Measurements from ENCODE around the gene COMMD2. TPM values are rescaled to one million over a fixed set of nuclear protein-coding genes. Genes with fewer than 3 reads are reported as not detected.

Gene COMMD2
- total RNA-seq, 2 experiments from 2014 or later: 31.0 to 31.8 TPM

DNA sequence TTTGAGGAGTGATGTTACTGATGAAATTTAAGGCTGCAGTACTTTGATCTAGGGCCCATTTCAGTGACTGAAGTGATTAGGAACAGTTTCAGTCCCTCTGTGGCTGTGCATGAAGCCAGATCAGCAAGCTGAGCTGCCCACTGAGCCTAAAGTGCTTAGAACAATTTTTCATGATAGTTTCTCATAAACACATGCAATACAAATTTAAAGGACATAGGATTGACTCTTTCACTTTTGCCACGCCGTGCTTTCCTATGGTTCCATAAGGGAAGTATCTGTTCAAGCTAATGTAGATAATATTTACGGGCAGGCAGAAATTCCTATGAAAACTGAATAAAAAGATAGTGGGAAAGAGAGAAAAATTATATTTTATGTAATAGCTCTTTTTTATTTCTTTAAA is 29.5 kb upstream of the COMMD2 start:
- Mint-ChIP-seq H3K27me3 (peaks cover 7% of the 10 kb centered on the region), H3K9me3 (no peaks in the 10 kb centered on the region), H3K27ac (no peak overlapping the region), H3K36me3 (ENCODE audit: low read depth) (no peaks in the 10 kb centered on the region), H3K4me1 (ENCODE audit: low read depth) (no peaks in the 10 kb centered on the region), H3K4me3 (no peak overlapping the region)
- ChIA-PET CTCF (interaction anchor here (1.1 to 3.3 kb wide), 2 partner anchors 11 to 27 kb away, joined by 12 to 19 read pairs; no protein-coding TSS in a partner anchor), POLR2A (no interaction called here)
- intact Hi-C loops (cut with micrococcal nuclease): no loop called here
- TF ChIP-seq, protein P1, sequence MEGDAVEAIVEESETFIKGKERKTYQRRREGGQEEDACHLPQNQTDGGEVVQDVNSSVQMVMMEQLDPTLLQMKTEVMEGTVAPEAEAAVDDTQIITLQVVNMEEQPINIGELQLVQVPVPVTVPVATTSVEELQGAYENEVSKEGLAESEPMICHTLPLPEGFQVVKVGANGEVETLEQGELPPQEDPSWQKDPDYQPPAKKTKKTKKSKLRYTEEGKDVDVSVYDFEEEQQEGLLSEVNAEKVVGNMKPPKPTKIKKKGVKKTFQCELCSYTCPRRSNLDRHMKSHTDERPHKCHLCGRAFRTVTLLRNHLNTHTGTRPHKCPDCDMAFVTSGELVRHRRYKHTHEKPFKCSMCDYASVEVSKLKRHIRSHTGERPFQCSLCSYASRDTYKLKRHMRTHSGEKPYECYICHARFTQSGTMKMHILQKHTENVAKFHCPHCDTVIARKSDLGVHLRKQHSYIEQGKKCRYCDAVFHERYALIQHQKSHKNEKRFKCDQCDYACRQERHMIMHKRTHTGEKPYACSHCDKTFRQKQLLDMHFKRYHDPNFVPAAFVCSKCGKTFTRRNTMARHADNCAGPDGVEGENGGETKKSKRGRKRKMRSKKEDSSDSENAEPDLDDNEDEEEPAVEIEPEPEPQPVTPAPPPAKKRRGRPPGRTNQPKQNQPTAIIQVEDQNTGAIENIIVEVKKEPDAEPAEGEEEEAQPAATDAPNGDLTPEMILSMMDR (IDR thresholded peaks at IDR 0.05): no peak
- no peak for ATAC-seq
- DNase-seq: no peak

DNA sequence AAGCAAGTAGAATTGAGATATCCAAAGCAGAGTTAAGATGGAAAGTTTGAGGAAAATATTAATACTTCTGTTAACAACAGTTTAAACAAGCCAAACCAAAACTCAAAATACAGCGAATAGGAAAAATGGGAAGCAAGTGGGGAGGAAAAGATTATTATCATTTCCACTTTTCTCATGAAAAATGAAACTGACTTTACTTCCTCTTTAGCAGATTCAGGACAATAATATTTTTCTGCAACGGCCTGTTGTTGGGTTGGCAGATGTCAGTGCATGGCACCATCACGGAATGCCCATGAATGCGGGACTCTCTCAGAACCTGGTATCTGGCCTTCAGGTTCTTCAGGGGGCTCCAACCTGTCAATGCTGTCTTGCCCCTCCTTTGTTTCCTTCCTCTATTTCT is 28.9 kb upstream of the COMMD2 start:
- H3K36me3 Mint-ChIP-seq (ENCODE audit: low read depth): no peaks in the 10 kb centered on the region
- DNase-seq: no peak
- TF ChIP-seq, protein P1 (IDR thresholded peaks at IDR 0.05): no peak
- peaks cover 5% of the 10 kb centered on the region for H3K27me3 Mint-ChIP-seq
- CTCF ChIA-PET: interaction anchor here (3.3 kb wide), 1 partner anchor 10 kb away, joined by 19 read pairs; no protein-coding TSS in a partner anchor
- H3K4me3 Mint-ChIP-seq: no peak overlapping the region
- intact Hi-C loops (cut with micrococcal nuclease): no loop called here
- no peak overlapping the region for H3K27ac Mint-ChIP-seq
- H3K9me3 Mint-ChIP-seq: no peaks in the 10 kb centered on the region
- H3K4me1 Mint-ChIP-seq (ENCODE audit: low read depth): no peaks in the 10 kb centered on the region
- POLR2A ChIA-PET: no interaction called here
- no peak for ATAC-seq

DNA sequence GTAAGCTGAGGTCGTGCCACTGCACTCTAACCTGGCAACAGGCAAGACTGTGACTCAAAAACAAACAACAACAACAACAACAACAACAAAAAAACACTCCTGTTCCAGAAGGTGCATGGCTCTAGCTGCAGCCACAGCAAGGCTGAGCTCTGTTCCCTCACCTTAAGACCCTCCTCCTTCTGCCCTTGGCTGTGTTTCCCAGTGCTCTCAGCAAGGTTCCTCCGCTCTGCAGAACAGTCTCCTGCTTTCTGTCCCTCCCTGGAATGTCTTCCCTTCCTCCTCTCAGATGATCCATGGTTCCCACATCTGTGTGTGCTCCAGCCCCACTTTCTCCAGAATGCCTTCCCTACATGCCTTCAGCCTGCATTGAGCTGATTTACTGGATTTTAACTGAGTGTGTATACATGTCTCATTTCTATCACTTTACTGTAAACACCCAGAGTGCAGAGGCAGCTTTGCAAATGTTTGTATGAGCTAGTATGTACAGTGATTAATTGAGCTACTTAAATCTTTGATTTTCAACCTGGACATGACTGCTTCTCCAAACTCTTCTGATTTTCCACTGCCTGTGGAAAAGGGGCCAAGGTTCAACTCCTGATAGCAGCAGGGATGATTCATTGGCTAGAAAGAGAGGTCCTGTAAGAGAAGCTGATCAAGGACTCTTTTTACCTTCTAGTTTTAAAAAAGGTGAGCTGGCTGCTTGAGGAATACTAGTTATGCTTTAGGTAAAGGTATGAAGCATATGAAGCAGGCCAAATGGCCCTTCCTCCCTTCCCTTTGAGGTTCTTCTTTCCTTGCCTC is 25.3 kb upstream of the COMMD2 start:
- ChIA-PET POLR2A (interaction anchor here (0.5 kb wide), 1 partner anchor 364 kb away, joined by 3 read pairs; no protein-coding TSS in a partner anchor), CTCF (interaction anchor here (0.8 to 2.0 kb wide), 5 partner anchors 8 to 267 kb away, joined by 3 to 5 read pairs (median 3); no protein-coding TSS in a partner anchor)
- no peak for ATAC-seq
- Mint-ChIP-seq H3K4me3 (no peak overlapping the region), H3K9me3 (no peaks in the 10 kb centered on the region), H3K27me3 (peaks cover 4% of the 10 kb centered on the region), H3K27ac (no peak overlapping the region), H3K4me1 (ENCODE audit: low read depth) (no peaks in the 10 kb centered on the region), H3K36me3 (ENCODE audit: low read depth) (no peaks in the 10 kb centered on the region)
- TF ChIP-seq, protein P1 (IDR thresholded peaks at IDR 0.05): no peak
- intact Hi-C loops (cut with micrococcal nuclease): loop anchor here (10.0 kb wide), 1 partner anchor 213 kb away; no protein-coding TSS in a partner anchor
- no peak for DNase-seq

DNA sequence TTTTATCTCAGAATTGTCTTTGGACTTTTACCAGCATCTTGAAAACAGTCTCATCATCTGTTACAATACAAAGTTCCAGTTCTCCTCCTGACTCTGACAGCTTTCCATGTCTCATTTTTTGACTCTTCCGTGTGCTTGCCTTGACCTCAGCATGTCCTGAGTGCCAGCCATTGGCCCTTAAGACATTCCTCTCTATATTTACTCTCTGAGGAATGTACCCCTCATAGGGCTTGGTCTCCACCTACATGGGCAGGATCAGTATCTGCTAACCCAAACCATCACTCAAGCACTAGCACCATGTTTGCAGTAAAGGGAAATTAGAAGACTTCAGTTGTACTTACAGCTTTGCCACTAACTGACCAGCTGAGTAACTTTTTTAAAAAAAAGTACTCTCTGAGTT is 23.9 kb upstream of the COMMD2 start:
- Mint-ChIP-seq H3K36me3 (ENCODE audit: low read depth) (no peaks in the 10 kb centered on the region), H3K9me3 (no peaks in the 10 kb centered on the region), H3K4me3 (no peak overlapping the region), H3K27ac (no peak overlapping the region), H3K27me3 (peaks cover 9% of the 10 kb centered on the region), H3K4me1 (ENCODE audit: low read depth) (no peaks in the 10 kb centered on the region)
- ATAC-seq: no peak
- TF ChIP-seq, protein P1 (IDR thresholded peaks at IDR 0.05): no peak
- intact Hi-C loops (cut with micrococcal nuclease): loop anchor here (10.0 kb wide), 1 partner anchor 211 kb away; no protein-coding TSS in a partner anchor
- ChIA-PET CTCF (interaction anchor here (0.9 to 2.0 kb wide), 3 partner anchors 9 to 265 kb away, joined by 3 to 5 read pairs (median 3); no protein-coding TSS in a partner anchor), POLR2A (no interaction called here)
- DNase-seq: no peak

DNA sequence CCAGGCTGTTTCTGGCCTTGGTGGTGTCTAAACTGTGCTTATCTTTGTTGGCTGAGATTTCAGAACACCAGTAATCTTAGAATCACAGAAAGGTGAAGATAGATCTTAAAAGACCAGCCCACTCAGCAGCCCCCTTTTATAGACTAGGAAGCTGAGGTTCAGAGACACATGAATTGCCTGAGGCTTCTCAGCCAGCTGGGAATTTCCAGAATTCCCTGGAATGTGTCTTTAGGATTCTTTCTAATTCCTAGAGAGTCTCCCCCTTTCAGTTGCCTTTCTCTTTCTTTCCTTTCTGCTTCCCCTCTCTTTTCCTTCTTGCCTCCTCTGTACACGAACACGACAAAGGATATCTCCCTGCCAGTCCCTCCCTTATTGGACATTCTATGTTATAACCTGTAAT is 20.6 kb upstream of the COMMD2 start:
- TF ChIP-seq, protein P1 (IDR thresholded peaks at IDR 0.05): no peak
- ChIA-PET POLR2A (no interaction called here), CTCF (interaction anchor here (0.8 to 6.0 kb wide), 17 partner anchors 10 to 378 kb away, joined by 3 to 53 read pairs (median 5); partner anchors contain the start of gene COMMD2)
- intact Hi-C loops (cut with micrococcal nuclease): loop anchor here (10.0 kb wide), 1 partner anchor 208 kb away; no protein-coding TSS in a partner anchor
- Mint-ChIP-seq H3K27ac (no peak overlapping the region), H3K4me3 (no peak overlapping the region), H3K27me3 (peaks cover 11% of the 10 kb centered on the region), H3K4me1 (ENCODE audit: low read depth) (no peaks in the 10 kb centered on the region), H3K9me3 (no peaks in the 10 kb centered on the region), H3K36me3 (ENCODE audit: low read depth) (no peaks in the 10 kb centered on the region)
- no peak for DNase-seq
- ATAC-seq: no peak
